ENCODE results near the gene ARID1B. TPM values are rescaled to one million over a fixed set of nuclear protein-coding genes. Genes with fewer than 3 reads are reported as not detected.
"Not testable (repeated sequence)": the region's sequence is repeated elsewhere in the genome, so short reads cannot be mapped to it uniquely, and the experiment has no call there.

The ARID1B gene
- total RNA-seq, 1 experiment from 2014 or later, result 42.8 TPM

- Histone ChIP-seq H3K9me3 (ENCODE audit: insufficient read depth, low read depth) (no peaks in the 10 kb centered on the region), H3F3A (ENCODE audit: insufficient read depth, low read depth) (no peaks in the 10 kb centered on the region), H3K4me2 (no peak overlapping the region; the same call in 1 of the 2 replicates), H3K4me1 (replicated peaks; ENCODE audit: insufficient read depth) (peaks cover 10% of the 10 kb centered on the region), H3K4me3 (no peak overlapping the region), H3K79me2 (ENCODE audit: low read depth) (peaks cover 15% of the 10 kb centered on the region; the same call in 1 of the 2 replicates), H2AFZ (no peak overlapping the region), H3K27ac (no peak overlapping the region), H3K9me2 (ENCODE audit: insufficient read depth) (no peaks in the 10 kb centered on the region), H4K20me1 (ENCODE audit: insufficient read depth) (peaks cover 8% of the 10 kb centered on the region; the same call in 1 of the 2 replicates), H3K27me3 (ENCODE audit: insufficient read depth, low read depth) (no peaks in the 10 kb centered on the region), H3K36me3 (ENCODE audit: low read depth) (no peaks in the 10 kb centered on the region)
- ChIA-PET POLR2A (ENCODE audit: unreplicated experiment) (no interaction called here), CTCF (interaction anchor here (0.6 to 1.1 kb wide), 2 partner anchors 9 to 377 kb away, joined by 3 to 7 read pairs; no protein-coding TSS in a partner anchor)
- peak; percentile 32 to 65 for DNase-seq
- TF ChIP-seq, protein P1, sequence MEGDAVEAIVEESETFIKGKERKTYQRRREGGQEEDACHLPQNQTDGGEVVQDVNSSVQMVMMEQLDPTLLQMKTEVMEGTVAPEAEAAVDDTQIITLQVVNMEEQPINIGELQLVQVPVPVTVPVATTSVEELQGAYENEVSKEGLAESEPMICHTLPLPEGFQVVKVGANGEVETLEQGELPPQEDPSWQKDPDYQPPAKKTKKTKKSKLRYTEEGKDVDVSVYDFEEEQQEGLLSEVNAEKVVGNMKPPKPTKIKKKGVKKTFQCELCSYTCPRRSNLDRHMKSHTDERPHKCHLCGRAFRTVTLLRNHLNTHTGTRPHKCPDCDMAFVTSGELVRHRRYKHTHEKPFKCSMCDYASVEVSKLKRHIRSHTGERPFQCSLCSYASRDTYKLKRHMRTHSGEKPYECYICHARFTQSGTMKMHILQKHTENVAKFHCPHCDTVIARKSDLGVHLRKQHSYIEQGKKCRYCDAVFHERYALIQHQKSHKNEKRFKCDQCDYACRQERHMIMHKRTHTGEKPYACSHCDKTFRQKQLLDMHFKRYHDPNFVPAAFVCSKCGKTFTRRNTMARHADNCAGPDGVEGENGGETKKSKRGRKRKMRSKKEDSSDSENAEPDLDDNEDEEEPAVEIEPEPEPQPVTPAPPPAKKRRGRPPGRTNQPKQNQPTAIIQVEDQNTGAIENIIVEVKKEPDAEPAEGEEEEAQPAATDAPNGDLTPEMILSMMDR (conservative IDR thresholded peaks at IDR 0.05), result no peak
- TF ChIP-seq EZH2 (IDR thresholded peaks at IDR 0.05; ENCODE audit: low read depth), result no peak
- intact Hi-C loops (cut with micrococcal nuclease; ENCODE audit: unreplicated experiment), result loop anchor here (1.0 to 2.0 kb wide), 2 partner anchors 113 to 148 kb away; no protein-coding TSS in a partner anchor
- no TSS peak for BruUV-seq (replicated peaks)
Measured at GRCh38 chr6:157036245-157036711, 259.1 kb downstream of the ARID1B start.

DNA sequence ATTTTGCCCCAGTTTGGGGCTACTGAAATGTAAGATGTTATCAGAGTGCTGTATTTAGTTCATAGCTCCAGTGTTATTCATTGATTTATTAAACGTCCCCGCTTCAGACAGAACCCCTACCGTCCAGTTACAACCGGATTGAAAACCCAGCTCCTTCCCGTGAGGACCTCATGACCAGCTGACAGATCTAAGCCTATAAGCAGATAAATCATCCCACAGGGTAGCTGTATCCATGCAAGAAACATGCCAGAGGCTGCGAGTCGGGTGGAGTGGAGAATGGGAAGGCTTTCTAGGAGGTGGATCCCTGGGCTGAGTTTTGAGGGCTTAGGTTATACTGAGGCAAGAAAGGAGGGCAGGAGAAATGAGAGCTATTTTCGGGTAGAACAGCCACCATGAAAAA lies 260.0 kb downstream of the ARID1B start:
- no peaks in the 10 kb centered on the region for H3K27me3 ChIP-seq (ENCODE audit: insufficient read depth, low read depth)
- peaks cover 7% of the 10 kb centered on the region; the same call in 1 of the 2 replicates for H4K20me1 ChIP-seq (ENCODE audit: insufficient read depth)
- POLR2A ChIA-PET (ENCODE audit: unreplicated experiment), result no interaction called here
- no peak overlapping the region for H3K27ac ChIP-seq
- no peaks in the 10 kb centered on the region for H3K9me2 ChIP-seq (ENCODE audit: insufficient read depth)
- no peak overlapping the region for H3K4me3 ChIP-seq
- intact Hi-C loops (cut with micrococcal nuclease; ENCODE audit: unreplicated experiment), result loop anchor here (2.0 kb wide), 1 partner anchor 112 kb away; no protein-coding TSS in a partner anchor
- DNase-seq, result no peak
- BruUV-seq (replicated peaks), result no TSS peak
- H3K79me2 ChIP-seq (ENCODE audit: low read depth), result peaks cover 11% of the 10 kb centered on the region; the same call in 1 of the 2 replicates
- H3K9me3 ChIP-seq (ENCODE audit: insufficient read depth, low read depth), result no peaks in the 10 kb centered on the region
- H2AFZ ChIP-seq, result no peak overlapping the region
- CTCF ChIA-PET, result interaction anchor here (0.6 to 1.3 kb wide), 2 partner anchors 9 to 77 kb away, joined by 4 to 13 read pairs; no protein-coding TSS in a partner anchor
- no peaks in the 10 kb centered on the region for H3K36me3 ChIP-seq (ENCODE audit: low read depth)
- H3F3A ChIP-seq (ENCODE audit: insufficient read depth, low read depth), result no peaks in the 10 kb centered on the region
- peaks cover 10% of the 10 kb centered on the region for H3K4me1 ChIP-seq (replicated peaks; ENCODE audit: insufficient read depth)
- H3K4me2 ChIP-seq, result no peak overlapping the region
- TF ChIP-seq, protein P1 (conservative IDR thresholded peaks at IDR 0.05), result no peak
- no peak for TF ChIP-seq EZH2 (IDR thresholded peaks at IDR 0.05; ENCODE audit: low read depth)

DNA sequence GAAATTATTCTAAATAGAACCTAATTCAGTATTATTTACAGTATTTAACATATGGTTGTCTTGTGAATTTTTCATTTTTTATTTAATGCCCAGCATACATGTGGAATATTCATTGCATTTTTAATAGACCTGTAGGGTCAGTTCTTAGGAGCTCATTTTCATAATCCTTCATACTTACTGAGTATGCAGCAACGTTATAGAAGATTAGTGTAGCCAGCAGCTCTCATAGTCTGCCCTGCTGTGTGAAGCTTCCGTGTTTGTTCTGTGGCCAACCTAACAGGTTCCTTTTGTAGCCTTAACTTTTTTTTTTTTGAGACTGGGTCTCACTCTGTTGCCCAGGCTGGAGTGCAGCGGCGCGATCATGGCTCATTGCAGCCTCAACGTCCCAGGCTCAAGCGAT lies 261.4 kb downstream of the ARID1B start:
- BruUV-seq (replicated peaks), result no TSS peak
- no peak overlapping the region for H3K27ac ChIP-seq
- no peaks in the 10 kb centered on the region for H3K36me3 ChIP-seq (ENCODE audit: low read depth)
- H4K20me1 ChIP-seq (ENCODE audit: insufficient read depth), result peaks cover 2% of the 10 kb centered on the region; the same call in 1 of the 2 replicates
- intact Hi-C loops (cut with micrococcal nuclease; ENCODE audit: unreplicated experiment), result no loop called here
- no peaks in the 10 kb centered on the region for H3F3A ChIP-seq (ENCODE audit: insufficient read depth, low read depth)
- H3K4me1 ChIP-seq (replicated peaks; ENCODE audit: insufficient read depth), result peaks cover 10% of the 10 kb centered on the region
- no peak overlapping the region for H3K4me3 ChIP-seq
- TF ChIP-seq, protein P1 (conservative IDR thresholded peaks at IDR 0.05), result no peak
- no peak for TF ChIP-seq EZH2 (IDR thresholded peaks at IDR 0.05; ENCODE audit: low read depth)
- no peaks in the 10 kb centered on the region for H3K27me3 ChIP-seq (ENCODE audit: insufficient read depth, low read depth)
- POLR2A ChIA-PET (ENCODE audit: unreplicated experiment), result no interaction called here
- no peak overlapping the region for H3K4me2 ChIP-seq
- peaks cover 1% of the 10 kb centered on the region; the same call in 1 of the 2 replicates for H3K79me2 ChIP-seq (ENCODE audit: low read depth)
- no peak for DNase-seq
- H3K9me3 ChIP-seq (ENCODE audit: insufficient read depth, low read depth), result no peaks in the 10 kb centered on the region
- no peaks in the 10 kb centered on the region for H3K9me2 ChIP-seq (ENCODE audit: insufficient read depth)
- CTCF ChIA-PET, result no interaction called here
- no peak overlapping the region for H2AFZ ChIP-seq

DNA sequence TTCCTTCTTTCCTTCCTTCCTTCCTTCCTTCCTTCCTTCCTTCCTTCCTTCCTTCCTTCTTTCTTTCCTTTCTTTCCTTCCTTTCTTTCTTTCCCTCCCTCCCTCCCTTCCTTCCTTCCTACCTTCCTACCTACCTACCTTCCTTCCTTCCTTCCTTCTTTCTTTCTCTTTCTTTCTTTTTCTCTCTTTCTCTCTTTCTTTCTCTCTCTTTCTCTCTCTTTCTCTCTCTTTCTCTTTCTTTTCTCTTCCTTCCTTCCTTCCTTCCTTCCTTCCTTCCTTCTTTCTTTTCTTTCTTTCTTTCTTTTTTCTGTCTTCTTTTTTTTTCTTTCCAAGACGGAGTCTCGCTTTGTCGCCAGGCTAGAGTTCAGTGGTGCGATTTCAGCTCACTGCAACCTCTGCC lies 262.5 kb downstream of the ARID1B start:
- CTCF ChIA-PET; DNase-seq; H3K4me2 ChIP-seq; H2AFZ ChIP-seq; H3K9me2 ChIP-seq (ENCODE audit: insufficient read depth); H3K36me3 ChIP-seq (ENCODE audit: low read depth); H4K20me1 ChIP-seq (ENCODE audit: insufficient read depth); H3K79me2 ChIP-seq (ENCODE audit: low read depth); H3K4me1 ChIP-seq (replicated peaks; ENCODE audit: insufficient read depth); POLR2A ChIA-PET (ENCODE audit: unreplicated experiment); H3K9me3 ChIP-seq (ENCODE audit: insufficient read depth, low read depth); H3K4me3 ChIP-seq; H3F3A ChIP-seq (ENCODE audit: insufficient read depth, low read depth); BruUV-seq (replicated peaks); H3K27me3 ChIP-seq (ENCODE audit: insufficient read depth, low read depth); intact Hi-C loops (cut with micrococcal nuclease; ENCODE audit: unreplicated experiment); H3K27ac ChIP-seq: not testable (repeated sequence)

Measured in PC-9 (cell line).